Keratinocyte (primary cell): ENCODE results near the gene GYS1.

Source experiments
- EZH2 ChIP-seq: IDR thresholded peaks from one replicate; pipeline ENCODE4 v1.6.1; 2012; ENCODE audit warnings: inconsistent platforms, mild to moderate bottlenecking, low read length, moderate library complexity
- TF ChIP-seq, protein P1 (sequence below), 3 experiments: IDR thresholded peaks in 1 of 3; conservative IDR thresholded peaks in 1 of 3; optimal IDR thresholded peaks in 1 of 3; 2 replicates in 2 of 3; 3 replicates in 1 of 3; pipeline versions ENCODE3 to v1.5.1; 2011; ENCODE audit warnings: low read length in 3 of 3, mild to moderate bottlenecking in 3 of 3, moderate library complexity in 2 of 3, control low read depth in 1 of 3, inconsistent platforms in 1 of 3; ENCODE audit not compliant: insufficient read depth in 2 of 3; ENCODE audit errors: extremely low read depth in 1 of 3

DNA sequence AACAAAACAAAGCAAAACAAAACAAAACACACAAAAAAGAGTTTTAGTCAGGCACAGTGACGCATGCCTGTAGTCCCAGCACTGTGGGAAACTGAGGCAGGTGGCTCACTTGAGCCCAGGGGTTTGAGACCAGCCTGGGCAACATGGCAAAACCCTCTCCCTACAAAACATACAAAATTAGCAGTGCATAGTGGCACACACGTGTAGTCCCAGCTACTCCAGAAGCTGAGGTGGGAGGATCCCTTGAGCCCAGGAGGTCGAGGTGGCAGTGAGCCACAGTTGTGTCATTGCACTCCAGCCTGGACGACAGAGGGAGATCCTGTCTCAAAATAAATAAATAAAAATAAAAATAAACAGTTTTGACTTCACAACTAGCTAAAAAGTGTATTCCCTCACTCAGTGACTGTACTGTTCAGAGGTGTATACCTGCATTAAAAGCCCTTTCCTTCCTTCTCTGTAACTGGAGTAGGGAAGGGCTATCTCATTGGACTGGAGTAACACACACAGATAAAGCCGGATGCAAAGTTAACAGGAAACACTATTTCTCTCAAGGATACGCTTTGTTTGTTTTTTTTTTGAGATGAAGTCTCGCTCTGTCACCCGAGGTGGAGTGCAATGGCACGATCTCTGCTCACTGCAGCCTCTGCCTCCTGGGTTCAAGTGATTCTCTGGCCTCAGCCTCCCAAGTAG, 42.1 kb downstream of the GYS1 start:
- TF ChIP-seq, protein P1, sequence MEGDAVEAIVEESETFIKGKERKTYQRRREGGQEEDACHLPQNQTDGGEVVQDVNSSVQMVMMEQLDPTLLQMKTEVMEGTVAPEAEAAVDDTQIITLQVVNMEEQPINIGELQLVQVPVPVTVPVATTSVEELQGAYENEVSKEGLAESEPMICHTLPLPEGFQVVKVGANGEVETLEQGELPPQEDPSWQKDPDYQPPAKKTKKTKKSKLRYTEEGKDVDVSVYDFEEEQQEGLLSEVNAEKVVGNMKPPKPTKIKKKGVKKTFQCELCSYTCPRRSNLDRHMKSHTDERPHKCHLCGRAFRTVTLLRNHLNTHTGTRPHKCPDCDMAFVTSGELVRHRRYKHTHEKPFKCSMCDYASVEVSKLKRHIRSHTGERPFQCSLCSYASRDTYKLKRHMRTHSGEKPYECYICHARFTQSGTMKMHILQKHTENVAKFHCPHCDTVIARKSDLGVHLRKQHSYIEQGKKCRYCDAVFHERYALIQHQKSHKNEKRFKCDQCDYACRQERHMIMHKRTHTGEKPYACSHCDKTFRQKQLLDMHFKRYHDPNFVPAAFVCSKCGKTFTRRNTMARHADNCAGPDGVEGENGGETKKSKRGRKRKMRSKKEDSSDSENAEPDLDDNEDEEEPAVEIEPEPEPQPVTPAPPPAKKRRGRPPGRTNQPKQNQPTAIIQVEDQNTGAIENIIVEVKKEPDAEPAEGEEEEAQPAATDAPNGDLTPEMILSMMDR (optimal IDR thresholded peaks at IDR 0.05 in 1 of 3, IDR thresholded peaks at IDR 0.05 in 1 of 3, conservative IDR thresholded peaks at IDR 0.05 in 1 of 3; ENCODE audit: extremely low read depth in 1 of 3, insufficient read depth in 2 of 3, low read length in 3 of 3): no peak
- TF ChIP-seq EZH2: no peak
